HUES6 (cell line): Measurements from ENCODE around the gene PDE4D.

ENCODE experiments used
- H3K27ac ChIP-seq: 2 replicates; pipeline ENCODE4 v1.7.0; 2013; ENCODE audit warnings: low read depth, mild to moderate bottlenecking, low read length, inconsistent platforms
- H3K27me3 ChIP-seq: 2 replicates; pipeline ENCODE4 v1.6.1; 2013; ENCODE audit warnings: low read length; ENCODE audit not compliant: control insufficient read depth, insufficient read depth
- H3K36me3 ChIP-seq: 2 replicates; pipeline ENCODE4 v1.6.1; 2013; ENCODE audit warnings: low read length; ENCODE audit not compliant: control insufficient read depth, insufficient read depth
- H3K4me1 ChIP-seq: 2 replicates; pipeline ENCODE4 v1.6.1; 2013; ENCODE audit warnings: low read length; ENCODE audit not compliant: control insufficient read depth, insufficient read depth
- H3K4me3 ChIP-seq: 2 replicates; pipeline ENCODE4 v1.5.1; 2013; ENCODE audit warnings: low read depth, low read length
- H3K9ac ChIP-seq: one replicate; pipeline ENCODE4 v1.6.1; 2013; ENCODE audit warnings: mild to moderate bottlenecking, low read length
- H3K9me3 ChIP-seq: 2 replicates; pipeline ENCODE4 v1.6.1; 2013; ENCODE audit warnings: low read depth, low read length; ENCODE audit not compliant: control insufficient read depth, insufficient read depth

PDE4D gene

GRCh38 chr5:59738024-59738423 is 155.5 kb downstream of the PDE4D start:
- H3K9me3 ChIP-seq, result no peaks in the 10 kb centered on the region; the same call in 1 of the 2 replicates
- no peaks in the 10 kb centered on the region for H3K4me1 ChIP-seq
- no peaks in the 10 kb centered on the region for H3K36me3 ChIP-seq
- H3K27me3 ChIP-seq, result no peaks in the 10 kb centered on the region
- H3K27ac ChIP-seq, result no peak overlapping the region
- no peak overlapping the region for H3K9ac ChIP-seq
- H3K4me3 ChIP-seq, result no peak overlapping the region

- H3K4me3 ChIP-seq, result no peak overlapping the region
- H3K27ac ChIP-seq, result no peak overlapping the region
- no peaks in the 10 kb centered on the region; the same call in 1 of the 2 replicates for H3K9me3 ChIP-seq
- no peak overlapping the region for H3K9ac ChIP-seq
- H3K4me1 ChIP-seq, result no peaks in the 10 kb centered on the region
- no peaks in the 10 kb centered on the region for H3K36me3 ChIP-seq
- H3K27me3 ChIP-seq, result no peaks in the 10 kb centered on the region
Observed at GRCh38 chr5:59732806-59733205, 160.7 kb downstream of the PDE4D start.

GRCh38 chr5:59732301-59732700 is 161.2 kb downstream of the PDE4D start:
- no peaks in the 10 kb centered on the region for H3K36me3 ChIP-seq
- no peak overlapping the region for H3K27ac ChIP-seq
- no peaks in the 10 kb centered on the region for H3K4me1 ChIP-seq
- no peaks in the 10 kb centered on the region for H3K27me3 ChIP-seq
- no peak overlapping the region for H3K9ac ChIP-seq
- H3K4me3 ChIP-seq, result no peak overlapping the region
- no peaks in the 10 kb centered on the region; the same call in 1 of the 2 replicates for H3K9me3 ChIP-seq

GRCh38 chr5:59731809-59732208 is 161.7 kb downstream of the PDE4D start:
- Histone ChIP-seq H3K36me3 (no peaks in the 10 kb centered on the region), H3K9ac (no peak overlapping the region), H3K27me3 (no peaks in the 10 kb centered on the region), H3K27ac (no peak overlapping the region), H3K4me1 (no peaks in the 10 kb centered on the region), H3K9me3 (no peaks in the 10 kb centered on the region; the same call in 1 of the 2 replicates), H3K4me3 (no peak overlapping the region)

GRCh38 chr5:59729820-59730219 is 163.7 kb downstream of the PDE4D start:
- no peak overlapping the region for H3K9ac ChIP-seq
- peaks cover 7% of the 10 kb centered on the region; the same call in 1 of the 2 replicates for H3K4me1 ChIP-seq
- no peaks in the 10 kb centered on the region for H3K9me3 ChIP-seq
- H3K27ac ChIP-seq, result no peak overlapping the region
- H3K4me3 ChIP-seq, result no peak overlapping the region
- H3K36me3 ChIP-seq, result no peaks in the 10 kb centered on the region
- no peaks in the 10 kb centered on the region for H3K27me3 ChIP-seq

GRCh38 chr5:59729357-59729756 is 164.2 kb downstream of the PDE4D start:
- Histone ChIP-seq H3K9me3 (no peaks in the 10 kb centered on the region), H3K27me3 (no peaks in the 10 kb centered on the region), H3K27ac (no peak overlapping the region), H3K4me1 (peaks cover 9% of the 10 kb centered on the region; the same call in 1 of the 2 replicates), H3K9ac (no peak overlapping the region), H3K4me3 (no peak overlapping the region), H3K36me3 (no peaks in the 10 kb centered on the region)

GRCh38 chr5:59728356-59728755 is 165.2 kb downstream of the PDE4D start:
- Histone ChIP-seq H3K9ac (no peak overlapping the region), H3K36me3 (no peaks in the 10 kb centered on the region), H3K27ac (no peak overlapping the region), H3K27me3 (no peaks in the 10 kb centered on the region), H3K4me1 (peaks cover 13% of the 10 kb centered on the region), H3K9me3 (no peaks in the 10 kb centered on the region), H3K4me3 (no peak overlapping the region)

- H3K4me1 ChIP-seq, result peaks cover 13% of the 10 kb centered on the region
- H3K9ac ChIP-seq, result no peak overlapping the region
- no peaks in the 10 kb centered on the region for H3K9me3 ChIP-seq
Observed at GRCh38 chr5:59727186-59727585, 166.3 kb downstream of the PDE4D start.

GRCh38 chr5:59725392-59725767 is 168.1 kb downstream of the PDE4D start:
- no peaks in the 10 kb centered on the region for H3K36me3 ChIP-seq

More at GRCh38 chr5:59727186-59727585, 166.3 kb downstream of the PDE4D start:
- Histone ChIP-seq H3K36me3 (no peaks in the 10 kb centered on the region), H3K27me3 (no peaks in the 10 kb centered on the region), H3K27ac (no peak overlapping the region), H3K4me3 (no peak overlapping the region)

GRCh38 chr5:59724482-59725391 is 168.8 kb downstream of the PDE4D start:
- H3K9ac ChIP-seq, result no peak overlapping the region
- no peaks in the 10 kb centered on the region for H3K27me3 ChIP-seq
- H3K36me3 ChIP-seq, result no peaks in the 10 kb centered on the region
- H3K4me3 ChIP-seq, result no peak overlapping the region
- H3K4me1 ChIP-seq, result peaks cover 13% of the 10 kb centered on the region
- no peak overlapping the region; the same call in 1 of the 2 replicates for H3K27ac ChIP-seq
- no peaks in the 10 kb centered on the region for H3K9me3 ChIP-seq

More at GRCh38 chr5:59725392-59725767, 168.1 kb downstream of the PDE4D start:
- Histone ChIP-seq H3K27ac (no peak overlapping the region; the same call in 1 of the 2 replicates), H3K4me1 (peaks cover 13% of the 10 kb centered on the region), H3K27me3 (no peaks in the 10 kb centered on the region), H3K4me3 (no peak overlapping the region), H3K9me3 (no peaks in the 10 kb centered on the region), H3K9ac (no peak overlapping the region)

- Histone ChIP-seq H3K9me3 (no peaks in the 10 kb centered on the region; the same call in 1 of the 2 replicates), H3K9ac (no peak overlapping the region), H3K4me3 (no peak overlapping the region), H3K4me1 (peaks cover 13% of the 10 kb centered on the region), H3K36me3 (no peaks in the 10 kb centered on the region), H3K27ac (no peak overlapping the region), H3K27me3 (no peaks in the 10 kb centered on the region)
Observed at GRCh38 chr5:59722874-59723273, 170.7 kb downstream of the PDE4D start.
